HG02798 (cell line): ENCODE results near the gene MICAL2.
"Not testable (repeated sequence)": the region's sequence is repeated elsewhere in the genome, so short reads cannot be mapped to it uniquely, and the experiment has no call there.

Experiments
- ATAC-seq: cut with Tn5 transposase; IDR thresholded peaks from one replicate; pipeline ENCODE4 v1.9.1; 2021; ENCODE audit warnings: mild to moderate bottlenecking; ENCODE audit not compliant: unreplicated experiment, poor library complexity

Gene MICAL2

GRCh38 chr11:12130180-12130980, 20.0 kb downstream of the MICAL2 start:
- no peak for ATAC-seq

GRCh38 chr11:12131943-12132789, 21.8 kb downstream of the MICAL2 start:
- ATAC-seq = no peak

GRCh38 chr11:12132790-12133145, 22.4 kb downstream of the MICAL2 start:
- no peak for ATAC-seq

GRCh38 chr11:12133547-12134235, 23.3 kb downstream of the MICAL2 start:
- no peak for ATAC-seq

GRCh38 chr11:12134236-12134585, 23.8 kb downstream of the MICAL2 start:
- no peak for ATAC-seq

- ATAC-seq = no peak
These were observed 24.8 kb downstream of the MICAL2 start for GRCh38 chr11:12135185-12135584.

GRCh38 chr11:12137005-12137690, 26.8 kb downstream of the MICAL2 start:
- ATAC-seq = no peak

GRCh38 chr11:12137938-12138731, 27.7 kb downstream of the MICAL2 start:
- ATAC-seq = no peak

- ATAC-seq = no peak
These were observed 28.9 kb downstream of the MICAL2 start for GRCh38 chr11:12139144-12139881.

- no peak for ATAC-seq
These were observed 29.9 kb downstream of the MICAL2 start for GRCh38 chr11:12140186-12140793.

- ATAC-seq = no peak
These were observed 30.9 kb downstream of the MICAL2 start for GRCh38 chr11:12141283-12141682.

GRCh38 chr11:12142176-12142575, 31.8 kb downstream of the MICAL2 start:
- no peak for ATAC-seq

GRCh38 chr11:12142909-12143308, 32.5 kb downstream of the MICAL2 start:
- no peak for ATAC-seq

- ATAC-seq = no peak
These were observed 33.3 kb downstream of the MICAL2 start for GRCh38 chr11:12143461-12144258.

- no peak for ATAC-seq
These were observed 34.2 kb downstream of the MICAL2 start for GRCh38 chr11:12144330-12145174.

GRCh38 chr11:12146678-12147077, 36.3 kb downstream of the MICAL2 start:
- not testable (repeated sequence) for ATAC-seq

GRCh38 chr11:12147827-12148226, 37.4 kb downstream of the MICAL2 start:
- ATAC-seq = no peak
